Stimulated activated CD4-positive, alpha-beta T cell treated with anti-CD3 and anti-CD28 coated beads, TNF-alpha, amount 100 ng/mL, for 24 hours (primary cell): ENCODE results near the gene APEX2.
"Not testable (repeated sequence)": the region's sequence is repeated elsewhere in the genome, so short reads cannot be mapped to it uniquely, and the experiment has no call there.

Experiments used
- DNase-seq, 3 experiments: peaks; one replicate each; pipeline ENCODE4 v3.0.0-alpha.2; 2020; ENCODE audit warnings: low read depth in 3 of 3

The APEX2 gene

GRCh38 chrX:54999717-55000598 is at the start of gene APEX2:
Gene APEX2 (plus strand): TSS chrX:55000363. CDS start chrX:55000423, 60 bp downstream.
- peak; percentile 70 to 85 (median 78) for DNase-seq

GRCh38 chrX:54950730-54951375 is 49.3 kb upstream of the APEX2 start:
- DNase-seq: no peak

- no peak for DNase-seq
Observed at GRCh38 chrX:54961750-54962149, 38.4 kb upstream of the APEX2 start.

GRCh38 chrX:54964766-54965497 is 35.2 kb upstream of the APEX2 start:
- no peak for DNase-seq

GRCh38 chrX:54977387-54977786 is 22.8 kb upstream of the APEX2 start:
- no peak for DNase-seq

GRCh38 chrX:54978448-54978847 is 21.7 kb upstream of the APEX2 start:
- DNase-seq: no peak

GRCh38 chrX:54979432-54979831 is 20.7 kb upstream of the APEX2 start:
- DNase-seq: no peak

- no peak for DNase-seq
Observed at GRCh38 chrX:54980334-54980733, 19.8 kb upstream of the APEX2 start.

- not testable (repeated sequence) for DNase-seq
Observed at GRCh38 chrX:54983306-54983705, 16.9 kb upstream of the APEX2 start.

- no peak for DNase-seq
Observed at GRCh38 chrX:54991706-54992105, 8.5 kb upstream of the APEX2 start.

GRCh38 chrX:54992911-54993622 is 7.1 kb upstream of the APEX2 start:
- DNase-seq: no peak

GRCh38 chrX:54994099-54994498 is 6.1 kb upstream of the APEX2 start, which contains the start of gene PFKFB1:
Gene PFKFB1 (minus strand): TSS chrX:54994188. CDS start chrX:54994007, 181 bp downstream.
- DNase-seq: no peak

GRCh38 chrX:54994668-54995351 is 5.4 kb upstream of the APEX2 start:
- no peak for DNase-seq

- no peak for DNase-seq
Observed at GRCh38 chrX:54995621-54996020, 4.5 kb upstream of the APEX2 start.

GRCh38 chrX:55004231-55004630 is 4.1 kb downstream of the APEX2 start:
- no peak for DNase-seq

GRCh38 chrX:55005256-55005655 is 5.1 kb downstream of the APEX2 start:
- no peak for DNase-seq

- no peak for DNase-seq
Observed at GRCh38 chrX:55006827-55007621, 6.9 kb downstream of the APEX2 start.

- DNase-seq: no peak
Observed at GRCh38 chrX:55007656-55008055, 7.5 kb downstream of the APEX2 start.

- DNase-seq: peak in 1 of 3 experiments; percentile 14
Observed at GRCh38 chrX:55008571-55009358, 8.6 kb downstream of the APEX2 start.
